Rectal smooth muscle tissue (tissue), 1 donor: Measurements from ENCODE around the gene HINT3.
"Not testable (repeated sequence)": the region's sequence is repeated elsewhere in the genome, so short reads cannot be mapped to it uniquely, and the experiment has no call there.

Experiments used
- H3K27ac ChIP-seq: one replicate; pipeline ENCODE4 v1.7.0; 2013; ENCODE audit warnings: low read depth, low read length, inconsistent platforms
- H3K27me3 ChIP-seq: one replicate; pipeline ENCODE4 v1.7.0; 2013; ENCODE audit warnings: low read length; ENCODE audit not compliant: control insufficient read depth, insufficient read depth
- H3K36me3 ChIP-seq: one replicate; pipeline ENCODE4 v1.7.0; 2013; ENCODE audit warnings: low read length; ENCODE audit not compliant: control insufficient read depth, insufficient read depth
- H3K4me1 ChIP-seq: one replicate; pipeline ENCODE4 v1.7.0; 2013; ENCODE audit warnings: low read length; ENCODE audit not compliant: control insufficient read depth, insufficient read depth
- H3K4me3 ChIP-seq: one replicate; pipeline ENCODE4 v1.7.0; 2013; ENCODE audit warnings: low read length
- H3K9ac ChIP-seq: one replicate; pipeline ENCODE4 v1.7.0; 2013; ENCODE audit warnings: low read length

The HINT3 gene

GRCh38 chr6:125995972-125996580 is 39.5 kb downstream of the HINT3 start:
- H3K4me1 ChIP-seq, result no peaks in the 10 kb centered on the region
- no peak overlapping the region for H3K4me3 ChIP-seq
- H3K27me3 ChIP-seq, result no peaks in the 10 kb centered on the region
- peaks cover 3% of the 10 kb centered on the region for H3K36me3 ChIP-seq
- H3K9ac ChIP-seq, result no peak overlapping the region
- H3K27ac ChIP-seq, result no peak overlapping the region

GRCh38 chr6:126002755-126003679 is 46.4 kb downstream of the HINT3 start:
- no peaks in the 10 kb centered on the region for H3K4me1 ChIP-seq
- H3K9ac ChIP-seq, result no peak overlapping the region
- H3K36me3 ChIP-seq, result peaks cover 6% of the 10 kb centered on the region
- H3K27ac ChIP-seq, result no peak overlapping the region
- no peak overlapping the region for H3K4me3 ChIP-seq
- no peaks in the 10 kb centered on the region for H3K27me3 ChIP-seq

GRCh38 chr6:126007800-126008199 is 51.2 kb downstream of the HINT3 start:
- H3K9ac ChIP-seq, result no peak overlapping the region
- H3K27me3 ChIP-seq, result no peaks in the 10 kb centered on the region
- H3K4me3 ChIP-seq, result no peak overlapping the region
- H3K36me3 ChIP-seq, result peaks cover 7% of the 10 kb centered on the region
- H3K27ac ChIP-seq, result no peak overlapping the region
- H3K4me1 ChIP-seq, result no peaks in the 10 kb centered on the region

- Histone ChIP-seq H3K4me1 (no peaks in the 10 kb centered on the region), H3K27me3 (no peaks in the 10 kb centered on the region), H3K27ac (no peak overlapping the region), H3K36me3 (peaks cover 8% of the 10 kb centered on the region), H3K9ac (no peak overlapping the region), H3K4me3 (no peak overlapping the region)
Measured at GRCh38 chr6:126010040-126010439, 53.5 kb downstream of the HINT3 start.

- H3K4me3 ChIP-seq, result no peak overlapping the region
- no peak overlapping the region for H3K9ac ChIP-seq
- peaks cover 9% of the 10 kb centered on the region for H3K36me3 ChIP-seq
- H3K27me3 ChIP-seq, result no peaks in the 10 kb centered on the region
- no peaks in the 10 kb centered on the region for H3K4me1 ChIP-seq
- no peak overlapping the region for H3K27ac ChIP-seq
Measured at GRCh38 chr6:126015863-126016262, 59.3 kb downstream of the HINT3 start.

- no peak overlapping the region for H3K9ac ChIP-seq
- H3K4me3 ChIP-seq, result no peak overlapping the region
- no peak overlapping the region for H3K27ac ChIP-seq
- H3K36me3 ChIP-seq, result peaks cover 9% of the 10 kb centered on the region
- H3K4me1 ChIP-seq, result no peaks in the 10 kb centered on the region
- H3K27me3 ChIP-seq, result no peaks in the 10 kb centered on the region
Measured at GRCh38 chr6:126016591-126016990, 60.0 kb downstream of the HINT3 start.

- Histone ChIP-seq H3K4me1 (no peaks in the 10 kb centered on the region), H3K27ac (no peak overlapping the region), H3K9ac (no peak overlapping the region), H3K27me3 (no peaks in the 10 kb centered on the region), H3K4me3 (no peak overlapping the region), H3K36me3 (peaks cover 7% of the 10 kb centered on the region)
Measured at GRCh38 chr6:126017668-126018067, 61.1 kb downstream of the HINT3 start.

GRCh38 chr6:126020305-126021050 is 63.9 kb downstream of the HINT3 start:
- Histone ChIP-seq H3K27me3 (no peaks in the 10 kb centered on the region), H3K4me1 (no peaks in the 10 kb centered on the region), H3K27ac (no peak overlapping the region), H3K36me3 (peaks cover 5% of the 10 kb centered on the region), H3K4me3 (no peak overlapping the region), H3K9ac (no peak overlapping the region)

GRCh38 chr6:126023474-126023873 is 66.9 kb downstream of the HINT3 start:
- H3K4me1 ChIP-seq, H3K36me3 ChIP-seq, H3K4me3 ChIP-seq, H3K27ac ChIP-seq, H3K9ac ChIP-seq, H3K27me3 ChIP-seq: not testable (repeated sequence)

- no peak overlapping the region for H3K9ac ChIP-seq
- H3K27ac ChIP-seq, result no peak overlapping the region
- no peaks in the 10 kb centered on the region for H3K36me3 ChIP-seq
- H3K4me3 ChIP-seq, result no peak overlapping the region
- no peaks in the 10 kb centered on the region for H3K27me3 ChIP-seq
- no peaks in the 10 kb centered on the region for H3K4me1 ChIP-seq
Measured at GRCh38 chr6:126026001-126026400, 69.4 kb downstream of the HINT3 start.

- no peaks in the 10 kb centered on the region for H3K4me1 ChIP-seq
- no peak overlapping the region for H3K4me3 ChIP-seq
- no peaks in the 10 kb centered on the region for H3K27me3 ChIP-seq
- H3K9ac ChIP-seq, result no peak overlapping the region
- no peaks in the 10 kb centered on the region for H3K36me3 ChIP-seq
- no peak overlapping the region for H3K27ac ChIP-seq
Measured at GRCh38 chr6:126027601-126028000, 71.0 kb downstream of the HINT3 start.
